HCT116 (cell line): ENCODE measurements around the gene IQGAP2.

Source experiments
- CTCF ChIP-seq, 3 experiments: fragments of 200-600 bp in 1 of 3; sonication (generic) in 1 of 3; IDR thresholded peaks in 2 of 3; conservative IDR thresholded peaks in 1 of 3; 2 replicates each; pipeline ENCODE4 v1.5.1; 2012 to 2017; ENCODE audit warnings: low read depth in 2 of 3, low read length in 2 of 3, antibody characterized with exemption in 1 of 3, borderline replicate concordance in 1 of 3, control low read depth in 1 of 3, mild to moderate bottlenecking in 1 of 3, mixed read lengths in 1 of 3, mixed run types in 1 of 3, moderate library complexity in 1 of 3; ENCODE audit not compliant: insufficient read depth in 1 of 3
- EZH2 ChIP-seq: fragments of 200-600 bp; sonication (generic); IDR thresholded peaks from 2 replicates; pipeline ENCODE4 v1.6.1; 2017; ENCODE audit warnings: antibody characterized with exemption, mixed run types
- POLR2A ChIP-seq: IDR thresholded peaks from 2 replicates; pipeline ENCODE4 v1.7.0; 2011; ENCODE audit warnings: borderline replicate concordance; ENCODE audit not compliant: insufficient read depth, insufficient read length; ENCODE audit errors: extremely low read depth
- POLR2AphosphoS5 ChIP-seq: IDR thresholded peaks from 2 replicates; pipeline ENCODE4 v1.6.1; 2011; ENCODE audit warnings: mild to moderate bottlenecking, low read depth, low read length, moderate library complexity

- TF ChIP-seq POLR2A (no peak), EZH2 (no peak), CTCF (IDR thresholded peaks at IDR 0.05 in 2 of 3, conservative IDR thresholded peaks at IDR 0.05 in 1 of 3; ENCODE audit: borderline replicate concordance in 1 of 3, insufficient read depth in 1 of 3, low read depth in 2 of 3, low read length in 2 of 3) (no peak), POLR2AphosphoS5 (no peak)
Observed at GRCh38 chr5:76625087-76625815, 222.2 kb downstream of the IQGAP2 start.
